Activated T-cell treated with anti-CD3 and anti-CD28 coated beads, Interleukin-2, amount 50 U/mL, for 4 hours (primary cell): ENCODE results near the gene DHX8. TPM values are rescaled to one million over a fixed set of nuclear protein-coding genes. Genes with fewer than 3 reads are reported as not detected.
"Not testable (repeated sequence)": the region's sequence is repeated elsewhere in the genome, so short reads cannot be mapped to it uniquely, and the experiment has no call there.

Experiments used
- ATAC-seq, 2 donors: fragments of 200-7000 bp; cut with Tn5 transposase; one replicate each; pipeline ENCODE4 v1.10.0; 2021
- DNase-seq: peaks from one replicate; pipeline ENCODE4 v3.0.0-alpha.2; 2020
- H3K27me3 Mint-ChIP-seq: one replicate; pipeline ENCODE4 v1.8.0; 2021; ENCODE audit warnings: low read depth, mixed read lengths
- H3K36me3 Mint-ChIP-seq: one replicate; pipeline ENCODE4 v1.8.0; 2022; ENCODE audit warnings: mixed read lengths; ENCODE audit not compliant: insufficient read depth
- H3K4me1 Mint-ChIP-seq: one replicate; pipeline ENCODE4 v1.8.0; 2021; ENCODE audit warnings: low read depth, mixed read lengths
- H3K4me3 Mint-ChIP-seq: one replicate; pipeline ENCODE4 v1.8.0; 2021; ENCODE audit warnings: mild to moderate bottlenecking, moderate library complexity, mixed read lengths
- H3K9me3 Mint-ChIP-seq: one replicate; pipeline ENCODE4 v1.8.0; 2021; ENCODE audit warnings: mixed read lengths
- total RNA-seq, 3 donors: library from RNA; stranded (reverse); gene quantifications; one replicate each; pipeline ENCODE4 v1.2.1, GENCODE V29; 2021

Gene DHX8
- total RNA-seq, 3 donors from 2014 or later: 54.3 to 58.3 (median 56.7) TPM

DNA sequence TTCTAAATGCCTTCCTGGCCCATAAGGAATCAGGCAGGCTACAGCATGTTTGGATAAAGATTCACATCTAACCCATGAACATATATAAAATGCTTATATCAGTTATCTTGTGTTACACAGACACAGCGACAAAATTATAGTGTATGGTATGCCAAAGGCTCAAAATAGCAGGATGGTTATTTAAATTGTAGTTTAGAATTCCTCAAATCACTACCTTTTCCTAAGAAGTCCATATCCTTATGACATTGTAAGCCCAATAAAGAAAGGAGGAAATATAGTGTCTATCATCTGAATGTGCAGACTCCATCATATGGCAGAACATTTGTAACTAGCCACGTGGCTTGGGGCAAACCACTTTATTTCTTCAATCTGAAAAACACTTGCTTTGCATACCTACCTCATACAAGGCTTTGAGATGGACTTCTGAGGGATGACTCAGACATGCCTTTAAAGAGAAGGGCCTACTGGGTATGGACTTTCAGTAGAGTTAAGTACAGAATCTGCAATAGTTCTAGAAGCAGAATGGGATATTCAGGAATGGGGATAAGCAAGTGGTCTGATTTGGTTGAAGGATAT lies 12.1 kb upstream of the DHX8 start:
- Mint-ChIP-seq H3K27me3 (peaks cover 4% of the 10 kb centered on the region), H3K36me3 (no peaks in the 10 kb centered on the region), H3K9me3 (no peaks in the 10 kb centered on the region), H3K4me1 (no peaks in the 10 kb centered on the region), H3K4me3 (no peak overlapping the region)
- ATAC-seq: no peak
- no peak for DNase-seq

DNA sequence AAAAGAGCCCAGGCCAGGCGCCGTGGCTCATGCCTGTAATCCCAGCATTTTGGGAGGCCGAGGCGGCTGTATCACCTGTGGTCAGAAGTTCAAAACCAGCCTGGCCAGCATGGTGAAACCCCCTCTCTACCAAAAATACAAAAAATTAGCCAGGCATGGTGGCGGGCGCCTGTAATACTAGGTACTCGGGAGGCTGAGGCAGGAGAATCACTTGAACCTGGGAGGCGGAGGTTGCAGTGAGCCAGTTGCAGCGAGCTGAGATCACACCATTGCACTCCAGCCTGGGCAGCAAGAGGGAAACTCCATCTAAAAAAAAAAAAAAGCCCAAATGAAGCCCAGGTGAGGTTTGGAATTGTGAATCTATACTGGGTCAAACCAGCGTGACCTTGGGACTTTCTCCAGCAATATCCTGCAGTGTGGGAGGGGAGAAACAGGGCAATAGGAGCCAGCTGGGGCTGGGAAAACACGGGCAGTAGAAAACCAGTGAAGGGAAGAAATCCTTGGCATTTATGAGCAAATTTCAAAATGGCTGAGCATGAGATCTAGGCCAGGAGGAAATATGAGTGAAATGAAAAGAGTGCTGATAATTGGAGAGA lies 8.2 kb upstream of the DHX8 start:
- Mint-ChIP-seq H3K27me3 (peaks cover 2% of the 10 kb centered on the region), H3K9me3 (no peaks in the 10 kb centered on the region), H3K4me1 (no peaks in the 10 kb centered on the region), H3K36me3 (no peaks in the 10 kb centered on the region), H3K4me3 (no peak overlapping the region)
- no peak for ATAC-seq
- no peak for DNase-seq

- H3K4me3 Mint-ChIP-seq: not testable (repeated sequence)
Measured at GRCh38 chr17:43476306-43476705, 7.5 kb upstream of the DHX8 start.

GRCh38 chr17:43477832-43478634 lies 5.7 kb upstream of the DHX8 start:
- peaks cover under 1% of the 10 kb centered on the region for H3K4me1 Mint-ChIP-seq
- DNase-seq: no peak
- no peaks in the 10 kb centered on the region for H3K36me3 Mint-ChIP-seq
- H3K27me3 Mint-ChIP-seq: no peaks in the 10 kb centered on the region
- no peak overlapping the region for H3K4me3 Mint-ChIP-seq
- H3K9me3 Mint-ChIP-seq: no peaks in the 10 kb centered on the region
- no peak for ATAC-seq

More at GRCh38 chr17:43476306-43476705, 7.5 kb upstream of the DHX8 start:
- H3K36me3 Mint-ChIP-seq, H3K27me3 Mint-ChIP-seq, H3K4me1 Mint-ChIP-seq, DNase-seq, ATAC-seq, H3K9me3 Mint-ChIP-seq: not testable (repeated sequence)

GRCh38 chr17:43479948-43480347 lies 3.8 kb upstream of the DHX8 start:
- Mint-ChIP-seq H3K4me3 (no peak overlapping the region), H3K36me3 (peaks cover 5% of the 10 kb centered on the region), H3K4me1 (peaks cover 16% of the 10 kb centered on the region), H3K27me3 (no peaks in the 10 kb centered on the region), H3K9me3 (no peaks in the 10 kb centered on the region)
- ATAC-seq (no peak), DNase-seq (no peak)

DNA sequence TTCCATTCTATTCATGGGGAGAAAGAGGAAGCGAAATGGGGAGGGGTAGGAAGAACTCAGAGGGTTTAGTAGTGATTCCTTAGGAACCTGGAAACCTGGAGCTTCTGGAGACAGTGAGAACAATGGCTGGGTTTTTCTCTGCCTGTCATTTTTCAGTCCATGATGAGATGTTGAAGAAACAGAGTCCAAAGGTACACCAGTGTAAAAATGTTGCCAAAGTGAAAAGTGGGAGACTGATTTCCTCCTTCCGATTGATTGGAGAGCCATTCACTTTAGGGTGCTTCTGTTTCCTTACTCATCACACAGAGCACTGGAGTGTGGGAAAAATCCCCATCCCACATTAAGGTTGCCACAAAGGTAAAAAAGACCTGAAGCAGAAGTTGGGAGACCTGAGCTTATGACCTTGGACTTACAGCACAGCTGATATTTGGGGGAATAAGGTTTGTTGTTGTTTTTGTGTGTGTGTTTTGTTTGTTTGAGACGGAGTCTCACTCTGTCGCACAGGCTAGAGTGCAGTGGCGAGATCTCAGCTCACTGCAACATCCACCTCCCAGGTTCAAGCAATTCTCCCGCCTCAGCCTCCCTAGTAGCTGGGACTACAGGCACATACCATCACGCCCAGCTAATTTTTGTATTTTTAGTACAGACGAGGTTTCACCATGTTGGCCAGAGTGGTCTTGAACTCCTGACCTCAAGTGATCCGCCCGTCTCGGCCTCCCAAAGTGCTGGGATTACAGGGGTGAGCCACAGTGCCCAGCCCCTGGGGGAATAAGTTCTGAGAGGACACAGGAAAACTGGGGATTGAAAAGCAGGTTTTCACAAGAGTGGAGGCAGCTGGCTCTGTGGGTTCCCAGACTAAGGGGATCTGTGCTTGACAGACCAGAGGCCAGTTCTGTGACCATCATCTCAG lies 1.4 kb upstream of the DHX8 start:
- Mint-ChIP-seq H3K27me3 (no peaks in the 10 kb centered on the region), H3K4me1 (peaks cover 33% of the 10 kb centered on the region), H3K36me3 (peaks cover 7% of the 10 kb centered on the region), H3K9me3 (no peaks in the 10 kb centered on the region), H3K4me3 (no peak overlapping the region)
- ATAC-seq (no peak), DNase-seq (no peak)

- peaks cover 18% of the 10 kb centered on the region for H3K4me1 Mint-ChIP-seq
- peaks cover 43% of the 10 kb centered on the region for H3K36me3 Mint-ChIP-seq
- no peaks in the 10 kb centered on the region for H3K27me3 Mint-ChIP-seq
- DNase-seq (no peak), ATAC-seq (no peak)
- H3K4me3 Mint-ChIP-seq: no peak overlapping the region
- no peaks in the 10 kb centered on the region for H3K9me3 Mint-ChIP-seq
Measured at GRCh38 chr17:43490621-43491020, 6.8 kb downstream of the DHX8 start.

DNA sequence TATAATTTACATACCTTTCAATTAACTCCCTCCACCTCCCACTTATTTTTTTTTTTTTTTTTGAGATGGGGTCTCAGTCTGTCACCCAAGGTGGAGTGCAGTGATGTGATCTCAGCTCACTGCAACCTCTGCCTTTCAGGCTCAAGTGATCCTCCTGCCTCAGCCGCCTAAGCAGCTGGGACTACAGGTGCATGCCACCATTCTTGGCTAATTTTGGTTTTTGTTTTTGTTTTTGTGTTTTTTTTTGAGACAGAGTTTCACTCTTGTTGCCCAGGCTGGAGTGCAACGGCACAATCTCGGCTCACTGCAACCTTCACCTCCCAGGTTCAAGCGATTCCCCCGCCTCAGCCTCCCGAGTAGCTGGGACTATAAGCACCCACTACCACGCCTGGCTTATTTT lies 25.7 kb downstream of the DHX8 start:
- peaks cover 41% of the 10 kb centered on the region for H3K36me3 Mint-ChIP-seq

GRCh38 chr17:43511199-43511598 lies 27.4 kb downstream of the DHX8 start:
- not testable (repeated sequence) for H3K9me3 Mint-ChIP-seq, ATAC-seq, H3K4me3 Mint-ChIP-seq, H3K27me3 Mint-ChIP-seq, H3K4me1 Mint-ChIP-seq, DNase-seq
- H3K36me3 Mint-ChIP-seq: peaks cover 35% of the 10 kb centered on the region

More for the DNA sequence above, 25.7 kb downstream of the DHX8 start:
- ATAC-seq, H3K4me3 Mint-ChIP-seq, H3K4me1 Mint-ChIP-seq, H3K9me3 Mint-ChIP-seq, H3K27me3 Mint-ChIP-seq, DNase-seq: not testable (repeated sequence)

GRCh38 chr17:43515656-43516055 lies 31.9 kb downstream of the DHX8 start:
- no peaks in the 10 kb centered on the region for H3K27me3 Mint-ChIP-seq
- no peak overlapping the region for H3K4me3 Mint-ChIP-seq
- no peaks in the 10 kb centered on the region for H3K4me1 Mint-ChIP-seq
- no peak for ATAC-seq
- H3K36me3 Mint-ChIP-seq: peaks cover 47% of the 10 kb centered on the region
- no peaks in the 10 kb centered on the region for H3K9me3 Mint-ChIP-seq
- DNase-seq: no peak

GRCh38 chr17:43517161-43517560 lies 33.4 kb downstream of the DHX8 start:
- peaks cover 51% of the 10 kb centered on the region for H3K36me3 Mint-ChIP-seq
- no peaks in the 10 kb centered on the region for H3K4me1 Mint-ChIP-seq
- ATAC-seq: no peak
- no peaks in the 10 kb centered on the region for H3K27me3 Mint-ChIP-seq
- no peak overlapping the region for H3K4me3 Mint-ChIP-seq
- no peak for DNase-seq
- H3K9me3 Mint-ChIP-seq: no peaks in the 10 kb centered on the region

DNA sequence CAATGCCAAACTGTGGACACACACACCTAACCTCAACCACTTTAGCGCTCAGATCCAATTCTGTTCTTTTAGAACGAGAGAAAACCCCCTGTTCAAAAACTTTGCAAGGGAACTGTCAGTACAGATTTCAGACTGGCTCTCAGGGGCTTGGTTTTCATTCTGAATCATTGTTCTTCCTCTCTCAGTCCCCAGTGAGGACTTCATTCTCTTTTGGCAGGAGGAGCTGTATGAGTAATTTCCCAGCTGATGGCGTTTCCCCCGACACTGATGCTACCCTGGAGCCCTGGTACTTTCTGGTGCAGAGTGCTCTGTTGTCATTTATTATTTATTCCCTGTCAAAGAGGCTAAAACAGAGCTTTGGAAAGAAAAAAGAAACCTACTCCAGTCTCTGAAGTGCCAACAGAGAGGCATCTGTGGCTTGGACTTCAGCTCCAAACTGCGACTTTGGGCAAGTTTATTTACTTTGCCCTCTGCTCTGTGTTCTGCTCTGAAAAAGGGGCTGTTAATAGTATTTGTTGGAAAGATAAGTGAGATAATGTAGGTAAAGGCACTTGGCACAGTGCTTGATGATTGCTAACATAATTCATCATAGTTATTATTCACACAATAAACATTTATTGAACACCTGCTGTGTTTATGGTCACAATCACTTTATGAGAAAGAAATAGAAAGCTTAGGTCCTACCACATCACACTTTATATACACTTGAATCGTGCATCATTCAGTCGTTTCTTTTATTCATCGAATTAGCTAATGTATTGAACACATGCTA lies 34.0 kb downstream of the DHX8 start:
- H3K36me3 Mint-ChIP-seq: peaks cover 47% of the 10 kb centered on the region
- no peak for ATAC-seq
- no peaks in the 10 kb centered on the region for H3K9me3 Mint-ChIP-seq
- no peaks in the 10 kb centered on the region for H3K27me3 Mint-ChIP-seq
- H3K4me1 Mint-ChIP-seq: no peaks in the 10 kb centered on the region
- H3K4me3 Mint-ChIP-seq: no peak overlapping the region
- DNase-seq: no peak

GRCh38 chr17:43521389-43521788 lies 37.6 kb downstream of the DHX8 start:
- H3K9me3 Mint-ChIP-seq: no peaks in the 10 kb centered on the region
- ATAC-seq: no peak
- DNase-seq: no peak
- no peaks in the 10 kb centered on the region for H3K4me1 Mint-ChIP-seq
- no peaks in the 10 kb centered on the region for H3K27me3 Mint-ChIP-seq
- no peak overlapping the region for H3K4me3 Mint-ChIP-seq
- H3K36me3 Mint-ChIP-seq: peaks cover 56% of the 10 kb centered on the region
